Breast epithelium (tissue), 3 donors: ENCODE data around the gene RTTN.

Experiments
- CTCF ChIP-seq, 3 donors: fragments of 450-650 bp; IDR thresholded peaks; one replicate each; pipeline ENCODE4 v1.5.1; 2016 to 2017; ENCODE audit warnings: antibody characterized with exemption in 3 of 3, mild to moderate bottlenecking in 3 of 3, moderate library complexity in 3 of 3
- POLR2A ChIP-seq: fragments of 450-650 bp; IDR thresholded peaks from one replicate; pipeline ENCODE4 v1.6.1; 2016; ENCODE audit warnings: antibody characterized with exemption, mild to moderate bottlenecking, moderate library complexity

DNA sequence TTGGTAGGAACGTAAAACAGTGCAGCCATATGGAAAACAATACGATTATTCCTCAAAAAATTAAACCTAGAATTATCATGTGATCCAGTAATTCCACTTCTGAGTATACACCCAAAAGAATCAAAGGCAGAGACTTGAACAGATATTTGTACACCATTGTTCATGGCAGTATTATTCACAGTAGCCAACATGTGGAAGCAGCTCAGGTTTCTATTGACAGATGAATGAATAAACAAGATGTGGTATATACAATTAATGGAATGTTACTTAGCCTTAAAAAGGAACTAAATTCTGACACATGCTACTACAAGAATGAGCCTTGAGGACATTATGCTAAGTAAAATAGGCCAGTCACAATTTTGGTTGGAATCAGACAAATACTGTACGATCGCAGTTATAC lies 14.2 kb upstream of the RTTN start:
- TF ChIP-seq CTCF (IDR thresholded peaks at IDR 0.05) (no peak), POLR2A (no peak)
